GM12874 (cell line): Measurements from ENCODE around the gene ALDH4A1.

Source experiments
- CTCF ChIP-seq: IDR thresholded peaks from 2 replicates; pipeline ENCODE4 v1.5.1; 2011; ENCODE audit warnings: low read depth, mild to moderate bottlenecking, control low read depth, low read length, moderate library complexity; ENCODE audit not compliant: insufficient read depth

The ALDH4A1 gene

GRCh38 chr1:18885311-18886002, 16.9 kb downstream of the ALDH4A1 start:
- TF ChIP-seq CTCF = no peak

DNA sequence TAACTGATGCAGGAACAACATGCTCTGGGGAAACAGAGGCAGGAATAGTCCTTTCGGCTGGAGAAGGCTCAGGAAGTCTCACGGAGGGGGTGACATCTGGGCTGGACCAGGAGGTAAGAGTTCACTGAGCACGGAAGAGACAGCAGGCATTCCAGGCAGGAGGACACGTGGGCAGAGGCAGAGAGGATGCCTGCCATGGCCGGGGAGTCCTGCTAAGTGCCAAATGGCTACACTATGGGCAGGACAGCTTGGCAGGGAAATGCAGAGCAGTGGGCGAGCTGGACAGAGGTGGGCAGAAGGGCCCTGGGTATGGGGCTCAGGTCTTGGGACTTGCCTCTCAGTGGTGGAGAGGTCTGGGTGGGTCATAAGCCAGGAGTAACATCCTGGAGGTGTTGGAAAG, 17.6 kb downstream of the ALDH4A1 start:
- no peak for TF ChIP-seq CTCF

- TF ChIP-seq CTCF = no peak
These were observed 18.0 kb downstream of the ALDH4A1 start for GRCh38 chr1:18884419-18884717.

- TF ChIP-seq CTCF = peak; percentile 93
These were observed 18.5 kb downstream of the ALDH4A1 start for GRCh38 chr1:18883636-18884418.

DNA sequence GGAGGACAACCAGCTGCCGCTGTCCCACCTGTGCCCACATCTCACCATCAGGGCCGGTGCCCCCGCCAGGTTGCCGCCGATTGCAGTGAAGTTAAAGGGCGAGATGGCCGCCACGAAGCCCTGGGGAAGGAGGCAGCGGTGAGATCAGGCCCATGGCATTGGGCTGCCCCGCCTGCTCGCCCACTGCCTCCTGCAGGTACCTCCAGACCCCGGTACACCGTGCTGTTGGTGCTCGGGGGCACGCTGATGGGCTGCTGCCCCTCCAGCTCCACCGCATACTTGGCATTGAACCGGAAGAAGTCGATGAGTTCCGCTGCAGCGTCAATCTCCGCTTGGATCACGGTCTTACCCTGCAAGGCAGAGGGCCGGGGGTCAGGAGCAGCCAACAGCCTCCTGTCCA, 19.3 kb downstream of the ALDH4A1 start:
- TF ChIP-seq CTCF = no peak

- no peak for TF ChIP-seq CTCF
These were observed 19.9 kb downstream of the ALDH4A1 start for GRCh38 chr1:18882486-18882885.

DNA sequence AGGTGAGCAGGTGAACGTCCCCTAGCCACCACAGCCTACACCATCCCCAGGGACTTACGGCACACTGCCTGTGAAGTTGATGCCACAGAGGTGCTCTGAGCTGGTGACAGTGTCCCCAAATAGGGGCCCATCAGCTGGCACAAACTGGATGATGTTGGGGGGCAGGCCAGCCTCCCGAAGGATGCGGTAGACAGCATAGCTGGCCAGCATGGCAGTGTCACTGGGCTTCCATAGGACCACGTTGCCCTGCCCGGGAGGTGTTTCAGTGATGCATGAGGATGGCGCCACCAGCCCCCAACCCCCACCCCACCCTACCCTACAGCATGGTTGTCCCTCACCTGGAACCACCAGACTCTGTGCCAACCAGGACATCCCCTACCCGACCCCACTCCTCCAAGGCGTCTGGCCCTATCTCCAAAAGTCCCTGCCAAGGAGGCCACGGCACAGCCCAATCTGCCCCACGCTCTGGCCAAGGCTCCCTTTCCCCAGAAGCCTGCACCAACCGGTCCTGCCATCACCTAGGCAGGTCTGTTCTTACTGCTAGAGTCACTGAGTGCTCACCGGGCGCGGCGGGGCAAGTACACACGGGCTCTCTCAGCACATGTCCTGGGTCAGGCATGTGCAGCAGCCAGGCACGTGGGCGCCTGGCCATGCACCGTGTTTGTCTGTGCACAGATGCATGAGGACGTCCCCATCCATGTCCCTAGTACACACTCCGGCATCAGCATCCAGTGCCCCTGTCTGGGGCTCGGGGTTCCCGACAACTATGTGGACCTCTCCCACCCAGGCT, 20.5 kb downstream of the ALDH4A1 start:
- TF ChIP-seq CTCF = no peak
